ENCODE measurements around the gene MAPK4.

DNA sequence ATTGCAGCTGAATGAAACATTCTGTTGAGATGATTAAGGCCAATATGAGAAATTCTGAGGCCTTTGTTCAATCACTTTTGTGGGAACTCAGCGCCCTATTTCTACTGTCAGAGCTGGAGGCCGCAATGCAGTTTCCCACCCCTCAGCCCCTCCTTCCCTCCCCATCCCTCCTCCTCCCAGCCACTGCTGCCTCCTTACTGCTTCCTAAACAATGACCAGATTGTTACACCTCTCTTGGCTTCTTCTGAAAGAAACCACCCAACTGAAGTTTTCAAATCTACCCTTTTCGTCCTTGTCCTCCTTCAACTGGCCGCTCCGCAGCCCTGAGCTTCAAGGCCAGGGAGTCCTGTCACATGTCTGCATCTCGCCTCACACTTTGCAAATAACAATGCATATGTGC is 36.7 kb upstream of the MAPK4 start:
- TF ChIP-seq ZSCAN30 (tag by site-specific recombination; IDR thresholded peaks at IDR 0.05) = no peak
- TF ChIP-seq, protein P1, sequence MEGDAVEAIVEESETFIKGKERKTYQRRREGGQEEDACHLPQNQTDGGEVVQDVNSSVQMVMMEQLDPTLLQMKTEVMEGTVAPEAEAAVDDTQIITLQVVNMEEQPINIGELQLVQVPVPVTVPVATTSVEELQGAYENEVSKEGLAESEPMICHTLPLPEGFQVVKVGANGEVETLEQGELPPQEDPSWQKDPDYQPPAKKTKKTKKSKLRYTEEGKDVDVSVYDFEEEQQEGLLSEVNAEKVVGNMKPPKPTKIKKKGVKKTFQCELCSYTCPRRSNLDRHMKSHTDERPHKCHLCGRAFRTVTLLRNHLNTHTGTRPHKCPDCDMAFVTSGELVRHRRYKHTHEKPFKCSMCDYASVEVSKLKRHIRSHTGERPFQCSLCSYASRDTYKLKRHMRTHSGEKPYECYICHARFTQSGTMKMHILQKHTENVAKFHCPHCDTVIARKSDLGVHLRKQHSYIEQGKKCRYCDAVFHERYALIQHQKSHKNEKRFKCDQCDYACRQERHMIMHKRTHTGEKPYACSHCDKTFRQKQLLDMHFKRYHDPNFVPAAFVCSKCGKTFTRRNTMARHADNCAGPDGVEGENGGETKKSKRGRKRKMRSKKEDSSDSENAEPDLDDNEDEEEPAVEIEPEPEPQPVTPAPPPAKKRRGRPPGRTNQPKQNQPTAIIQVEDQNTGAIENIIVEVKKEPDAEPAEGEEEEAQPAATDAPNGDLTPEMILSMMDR (tag by site-specific recombination; IDR thresholded peaks at IDR 0.05) = no peak
- no peak for TF ChIP-seq GLIS2 (tag by site-specific recombination; IDR thresholded peaks at IDR 0.05)
- TF ChIP-seq, protein P2, sequence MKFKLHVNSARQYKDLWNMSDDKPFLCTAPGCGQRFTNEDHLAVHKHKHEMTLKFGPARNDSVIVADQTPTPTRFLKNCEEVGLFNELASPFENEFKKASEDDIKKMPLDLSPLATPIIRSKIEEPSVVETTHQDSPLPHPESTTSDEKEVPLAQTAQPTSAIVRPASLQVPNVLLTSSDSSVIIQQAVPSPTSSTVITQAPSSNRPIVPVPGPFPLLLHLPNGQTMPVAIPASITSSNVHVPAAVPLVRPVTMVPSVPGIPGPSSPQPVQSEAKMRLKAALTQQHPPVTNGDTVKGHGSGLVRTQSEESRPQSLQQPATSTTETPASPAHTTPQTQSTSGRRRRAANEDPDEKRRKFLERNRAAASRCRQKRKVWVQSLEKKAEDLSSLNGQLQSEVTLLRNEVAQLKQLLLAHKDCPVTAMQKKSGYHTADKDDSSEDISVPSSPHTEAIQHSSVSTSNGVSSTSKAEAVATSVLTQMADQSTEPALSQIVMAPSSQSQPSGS (tag by site-specific recombination; IDR thresholded peaks at IDR 0.05; ENCODE audit: low read depth) = no peak

Measured in HEK293 (cell line).